ENCODE results near the gene ZNF362.

- TF ChIP-seq EP300 (IDR thresholded peaks at IDR 0.05) = no peak
- no peak for TF ChIP-seq CTCF (IDR thresholded peaks at IDR 0.05)
- TF ChIP-seq POLR2AphosphoS5 (IDR thresholded peaks at IDR 0.05) = no peak
Measured at GRCh38 chr1:33274446-33274845, 18.2 kb downstream of the ZNF362 start.

All from stomach (tissue), 4 donors.